ENCODE results near the gene CFAP157.

DNA sequence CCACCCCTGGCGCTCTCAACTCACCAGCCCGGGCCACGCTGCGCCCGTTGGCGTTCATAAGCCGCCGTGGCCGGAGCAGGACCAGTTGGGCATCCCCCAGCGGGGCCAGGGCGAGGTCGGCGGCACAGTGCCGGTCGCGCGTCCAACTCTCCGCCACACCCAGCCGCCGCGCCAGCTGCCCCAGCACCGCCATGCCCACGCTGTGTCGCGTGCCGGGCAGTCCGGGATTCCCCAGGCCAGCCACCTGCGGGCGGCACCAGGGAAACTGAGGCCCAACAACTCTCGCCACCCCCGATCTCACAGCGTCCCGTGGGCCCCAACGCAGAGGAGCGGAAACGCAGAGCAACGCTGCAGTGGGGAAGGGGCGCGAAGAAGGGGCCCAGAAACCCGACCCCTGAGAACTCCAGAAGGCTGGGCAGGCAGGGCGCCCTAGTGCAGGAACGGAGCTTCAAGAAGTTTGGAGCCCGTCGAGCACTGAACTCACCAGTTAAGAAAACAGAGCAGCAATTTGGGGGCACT, 8.2 kb downstream of the CFAP157 start:
- TF ChIP-seq EP300 (IDR thresholded peaks at IDR 0.05) (no peak), POLR2A (IDR thresholded peaks at IDR 0.05) (no peak)
- TF ChIP-seq, protein P1, sequence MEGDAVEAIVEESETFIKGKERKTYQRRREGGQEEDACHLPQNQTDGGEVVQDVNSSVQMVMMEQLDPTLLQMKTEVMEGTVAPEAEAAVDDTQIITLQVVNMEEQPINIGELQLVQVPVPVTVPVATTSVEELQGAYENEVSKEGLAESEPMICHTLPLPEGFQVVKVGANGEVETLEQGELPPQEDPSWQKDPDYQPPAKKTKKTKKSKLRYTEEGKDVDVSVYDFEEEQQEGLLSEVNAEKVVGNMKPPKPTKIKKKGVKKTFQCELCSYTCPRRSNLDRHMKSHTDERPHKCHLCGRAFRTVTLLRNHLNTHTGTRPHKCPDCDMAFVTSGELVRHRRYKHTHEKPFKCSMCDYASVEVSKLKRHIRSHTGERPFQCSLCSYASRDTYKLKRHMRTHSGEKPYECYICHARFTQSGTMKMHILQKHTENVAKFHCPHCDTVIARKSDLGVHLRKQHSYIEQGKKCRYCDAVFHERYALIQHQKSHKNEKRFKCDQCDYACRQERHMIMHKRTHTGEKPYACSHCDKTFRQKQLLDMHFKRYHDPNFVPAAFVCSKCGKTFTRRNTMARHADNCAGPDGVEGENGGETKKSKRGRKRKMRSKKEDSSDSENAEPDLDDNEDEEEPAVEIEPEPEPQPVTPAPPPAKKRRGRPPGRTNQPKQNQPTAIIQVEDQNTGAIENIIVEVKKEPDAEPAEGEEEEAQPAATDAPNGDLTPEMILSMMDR (IDR thresholded peaks at IDR 0.05): no peak
